ENCODE results near the gene NEK9.

GRCh38 chr14:75098212-75098611 lies 28.6 kb downstream of the NEK9 start:
- no peak for TF ChIP-seq CTCF (IDR thresholded peaks at IDR 0.05; ENCODE audit: extremely low read depth in 1 of 2, insufficient read depth in 1 of 2, low read depth in 1 of 2, low read length in 2 of 2)
- TF ChIP-seq POLR2A (IDR thresholded peaks at IDR 0.05; ENCODE audit: low read depth, low read length) = no peak
- no peak for TF ChIP-seq POLR2AphosphoS5 (IDR thresholded peaks at IDR 0.05; ENCODE audit: insufficient read depth, low read depth, low read length)
- TF ChIP-seq EZH2 (IDR thresholded peaks at IDR 0.05; ENCODE audit: borderline replicate concordance, low read depth, low read length, severe bottlenecking) = no peak
- TF ChIP-seq MAX (IDR thresholded peaks at IDR 0.05; ENCODE audit: insufficient read depth, insufficient read length) = no peak
